Measurements from ENCODE around the gene NKTR. TPM values are rescaled to one million over a fixed set of nuclear protein-coding genes. Genes with fewer than 3 reads are reported as not detected.
"Not testable (repeated sequence)": the region's sequence is repeated elsewhere in the genome, so short reads cannot be mapped to it uniquely, and the experiment has no call there.

Gene NKTR
- total RNA-seq, 4 donors from 2014 or later = 96.3 to 172 (median 133) TPM

DNA sequence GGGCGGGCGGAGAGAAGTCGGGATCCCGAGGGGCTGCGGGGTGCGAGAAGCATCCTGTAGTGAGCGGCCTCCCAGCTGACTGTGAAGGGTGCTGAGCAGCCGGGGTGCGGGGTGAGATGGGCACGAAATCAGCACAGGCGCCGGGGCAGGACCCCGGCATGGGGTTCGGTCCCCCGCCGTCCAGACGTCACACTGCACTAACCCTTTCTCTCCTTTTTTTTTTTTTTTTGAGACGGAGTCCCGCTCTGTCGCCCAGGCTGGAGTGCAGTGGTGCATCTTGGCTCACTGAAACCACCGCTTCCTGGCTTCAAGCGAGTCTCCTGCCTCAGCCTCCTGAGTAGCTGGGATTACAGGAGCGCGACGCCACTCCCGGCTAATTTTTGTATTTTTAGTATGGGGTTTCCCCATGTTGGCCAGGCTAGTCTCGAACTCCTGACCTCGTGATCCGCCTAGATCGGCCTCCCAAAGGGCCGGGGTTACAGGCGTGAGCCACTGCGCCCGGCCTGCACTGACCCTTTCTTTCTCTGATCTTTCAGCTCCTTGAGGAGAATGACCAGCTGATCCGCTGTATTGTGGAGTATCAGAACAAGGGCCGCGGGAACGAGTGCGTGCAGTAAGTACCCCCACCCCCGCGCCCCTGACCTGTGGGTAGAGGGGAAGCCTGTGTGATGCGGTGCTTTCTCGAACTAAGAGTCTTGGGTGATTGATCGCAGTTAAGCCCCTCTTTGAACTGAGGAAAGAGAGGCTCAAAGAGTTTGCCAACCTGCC, 9.3 kb upstream of the NKTR start:
- H3K4me3 ChIP-seq = peak overlapping the region; percentile 45 to 90 (median 72)
- peaks cover 0 to 15% (median 0%) of the 10 kb centered on the region in 4 donors for H3K36me3 ChIP-seq
- intact Hi-C loops (cut with DNase I; ENCODE audit: low total_unique reads) (no loop called here), in situ Hi-C loops (cut with MboI; ENCODE audit: low pct_ligation_motif_present in 1 of 4, low pct_unique_long_range_greater_than_20kb in 1 of 4, low sequenced_read_pairs in 3 of 4) (loop anchor here in 1 of 4 donors (25.0 kb wide), 1 partner anchor 171 kb away; the partner anchor contains the start of gene CCDC13)
- no peaks in the 10 kb centered on the region for H3K9me3 ChIP-seq
- no peak for DNase-seq
- H3K27me3 ChIP-seq = no peaks in the 10 kb centered on the region
- peaks cover 5 to 23% (median 12%) of the 10 kb centered on the region in 4 donors for H3K4me1 ChIP-seq
- peak overlapping the region; percentile 87 to 93 (median 90) for H3K27ac ChIP-seq
- WGBS, 2 donors (ENCODE audit: low coverage in 1 of 2) = 10% methylated on average over 44 of the region's 44 CpGs; no CpG with 5 or more reads in 1 of the 2 donors
- no peak for TF ChIP-seq EP300 (IDR thresholded peaks at IDR 0.05; ENCODE audit: low read depth)
- TF ChIP-seq POLR2A (IDR thresholded peaks at IDR 0.05) = no peak
- no peak for TF ChIP-seq POLR2AphosphoS5 (IDR thresholded peaks at IDR 0.05)
- TF ChIP-seq, protein P1, sequence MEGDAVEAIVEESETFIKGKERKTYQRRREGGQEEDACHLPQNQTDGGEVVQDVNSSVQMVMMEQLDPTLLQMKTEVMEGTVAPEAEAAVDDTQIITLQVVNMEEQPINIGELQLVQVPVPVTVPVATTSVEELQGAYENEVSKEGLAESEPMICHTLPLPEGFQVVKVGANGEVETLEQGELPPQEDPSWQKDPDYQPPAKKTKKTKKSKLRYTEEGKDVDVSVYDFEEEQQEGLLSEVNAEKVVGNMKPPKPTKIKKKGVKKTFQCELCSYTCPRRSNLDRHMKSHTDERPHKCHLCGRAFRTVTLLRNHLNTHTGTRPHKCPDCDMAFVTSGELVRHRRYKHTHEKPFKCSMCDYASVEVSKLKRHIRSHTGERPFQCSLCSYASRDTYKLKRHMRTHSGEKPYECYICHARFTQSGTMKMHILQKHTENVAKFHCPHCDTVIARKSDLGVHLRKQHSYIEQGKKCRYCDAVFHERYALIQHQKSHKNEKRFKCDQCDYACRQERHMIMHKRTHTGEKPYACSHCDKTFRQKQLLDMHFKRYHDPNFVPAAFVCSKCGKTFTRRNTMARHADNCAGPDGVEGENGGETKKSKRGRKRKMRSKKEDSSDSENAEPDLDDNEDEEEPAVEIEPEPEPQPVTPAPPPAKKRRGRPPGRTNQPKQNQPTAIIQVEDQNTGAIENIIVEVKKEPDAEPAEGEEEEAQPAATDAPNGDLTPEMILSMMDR (IDR thresholded peaks at IDR 0.05) = no peak

- peaks cover 5 to 23% (median 12%) of the 10 kb centered on the region in 4 donors for H3K4me1 ChIP-seq
- H3K9me3 ChIP-seq = no peaks in the 10 kb centered on the region
- H3K27ac ChIP-seq = peak overlapping the region; percentile 87 to 93 (median 90)
- DNase-seq = no peak
- H3K4me3 ChIP-seq = peak overlapping the region in 1 of 4 donors; percentile 90
- no peaks in the 10 kb centered on the region for H3K27me3 ChIP-seq
- in situ Hi-C loops (cut with MboI; ENCODE audit: low pct_ligation_motif_present in 1 of 4, low pct_unique_long_range_greater_than_20kb in 1 of 4, low sequenced_read_pairs in 3 of 4) (loop anchor here in 1 of 4 donors (25.0 kb wide), 1 partner anchor 170 kb away; the partner anchor contains the start of gene CCDC13), intact Hi-C loops (cut with DNase I; ENCODE audit: low total_unique reads) (no loop called here)
- WGBS, 2 donors (ENCODE audit: low coverage in 1 of 2) = 63 to 70% methylated on average over 3 to 4 of the region's 4 CpGs
- peaks cover 0 to 15% (median 0%) of the 10 kb centered on the region in 4 donors for H3K36me3 ChIP-seq
- no peak for TF ChIP-seq EP300 (IDR thresholded peaks at IDR 0.05; ENCODE audit: low read depth)
- no peak for TF ChIP-seq POLR2A (IDR thresholded peaks at IDR 0.05)
- TF ChIP-seq, protein P1 (IDR thresholded peaks at IDR 0.05) = no peak
- TF ChIP-seq POLR2AphosphoS5 (IDR thresholded peaks at IDR 0.05) = no peak
These were observed 8.7 kb upstream of the NKTR start for GRCh38 chr3:42591811-42592210.

DNA sequence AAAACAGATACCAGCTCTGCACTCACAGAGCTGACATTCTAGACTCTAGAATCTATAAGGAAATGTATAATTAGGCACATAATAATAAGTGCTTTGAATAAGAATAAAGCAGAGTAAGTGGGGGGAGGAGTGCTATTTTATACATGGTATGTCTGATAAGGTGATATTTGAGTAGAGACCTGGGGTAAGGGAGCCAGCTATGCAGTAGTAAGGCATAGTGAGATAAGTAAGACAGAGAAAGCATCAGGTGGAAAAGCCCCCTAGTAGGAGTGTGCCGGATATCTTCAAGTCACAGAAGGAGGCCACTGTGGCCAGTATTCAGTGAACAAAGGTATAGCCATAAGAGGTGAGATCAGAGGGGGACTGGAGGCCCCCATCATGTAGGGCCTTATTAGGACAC, 6.9 kb upstream of the NKTR start:
- intact Hi-C loops (cut with DNase I; ENCODE audit: low total_unique reads) = no loop called here
- no peak overlapping the region for H3K4me3 ChIP-seq
- WGBS, 2 donors (ENCODE audit: low coverage in 1 of 2) = 96% methylated on average over 1 of the region's 1 CpG; no CpG with 5 or more reads in 1 of the 2 donors
- no peak overlapping the region for H3K27ac ChIP-seq
- in situ Hi-C loops (cut with MboI; ENCODE audit: low pct_ligation_motif_present in 1 of 4, low pct_unique_long_range_greater_than_20kb in 1 of 4, low sequenced_read_pairs in 3 of 4) = loop anchor here in 1 of 4 donors (25.0 kb wide), 1 partner anchor 169 kb away; the partner anchor contains the start of gene CCDC13
- H3K9me3 ChIP-seq = no peaks in the 10 kb centered on the region
- no peak for DNase-seq
- H3K4me1 ChIP-seq = peaks cover 5 to 23% (median 12%) of the 10 kb centered on the region in 4 donors
- no peak for TF ChIP-seq EP300 (IDR thresholded peaks at IDR 0.05; ENCODE audit: low read depth)
- no peak for TF ChIP-seq POLR2AphosphoS5 (IDR thresholded peaks at IDR 0.05)
- TF ChIP-seq, protein P1 (IDR thresholded peaks at IDR 0.05) = no peak
- TF ChIP-seq POLR2A (IDR thresholded peaks at IDR 0.05) = no peak
- peaks cover 0 to 15% (median 0%) of the 10 kb centered on the region in 4 donors for H3K36me3 ChIP-seq
- H3K27me3 ChIP-seq = no peaks in the 10 kb centered on the region

GRCh38 chr3:42595682-42596081, 4.8 kb upstream of the NKTR start:
- Histone ChIP-seq H3K4me3 (no peak overlapping the region), H3K36me3 (peaks cover 0 to 15% (median 0%) of the 10 kb centered on the region in 4 donors), H3K27me3 (no peaks in the 10 kb centered on the region), H3K4me1 (peaks cover 5 to 21% (median 10%) of the 10 kb centered on the region in 4 donors), H3K9me3 (no peaks in the 10 kb centered on the region), H3K27ac (no peak overlapping the region)
- in situ Hi-C loops (cut with MboI; ENCODE audit: low pct_ligation_motif_present in 1 of 4, low pct_unique_long_range_greater_than_20kb in 1 of 4, low sequenced_read_pairs in 3 of 4) (loop anchor here in 1 of 4 donors (25.0 kb wide), 1 partner anchor 167 kb away; the partner anchor contains the start of gene CCDC13), intact Hi-C loops (cut with DNase I; ENCODE audit: low total_unique reads) (no loop called here)
- WGBS, 2 donors (ENCODE audit: low coverage in 1 of 2) = 78 to 94% methylated on average over 2 to 4 of the region's 4 CpGs
- TF ChIP-seq POLR2A (IDR thresholded peaks at IDR 0.05) = no peak
- TF ChIP-seq, protein P1 (IDR thresholded peaks at IDR 0.05) = no peak
- no peak for TF ChIP-seq POLR2AphosphoS5 (IDR thresholded peaks at IDR 0.05)
- no peak for TF ChIP-seq EP300 (IDR thresholded peaks at IDR 0.05; ENCODE audit: low read depth)
- no peak for DNase-seq

DNA sequence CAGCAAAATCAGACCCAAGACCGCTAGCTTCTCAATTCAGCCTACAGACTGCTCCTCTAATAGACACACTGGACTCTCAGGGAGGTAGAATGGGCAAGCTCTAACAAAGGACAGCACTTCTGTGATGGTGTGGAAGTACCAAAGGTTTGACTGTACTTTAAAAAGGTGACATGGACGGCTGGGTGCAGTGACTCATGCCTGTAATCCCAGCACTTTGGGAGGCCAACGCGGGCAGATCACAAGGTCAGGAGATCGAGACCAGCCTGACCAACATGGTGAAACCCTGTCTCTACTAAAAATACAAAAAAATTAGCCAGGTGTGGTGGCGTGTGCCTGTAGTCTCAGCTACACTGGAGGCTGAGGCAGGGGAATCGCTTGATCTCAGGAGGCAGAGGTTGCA, 3.4 kb upstream of the NKTR start:
- WGBS, 2 donors (ENCODE audit: low coverage in 1 of 2) = 96 to 100% methylated on average over 3 to 7 of the region's 7 CpGs
- H3K4me3 ChIP-seq = not testable (repeated sequence)
- H3K36me3 ChIP-seq = peaks cover 0 to 15% (median 0%) of the 10 kb centered on the region in 4 donors

More for the DNA sequence above, 3.4 kb upstream of the NKTR start:
- in situ Hi-C loops (cut with MboI; ENCODE audit: low pct_ligation_motif_present in 1 of 4, low pct_unique_long_range_greater_than_20kb in 1 of 4, low sequenced_read_pairs in 3 of 4) = loop anchor here in 1 of 4 donors (25.0 kb wide), 1 partner anchor 165 kb away; the partner anchor contains the start of gene CCDC13
- peaks cover 8 to 20% (median 10%) of the 10 kb centered on the region in 4 donors for H3K4me1 ChIP-seq
- H3K27me3 ChIP-seq; H3K9me3 ChIP-seq; H3K27ac ChIP-seq; intact Hi-C loops (cut with DNase I; ENCODE audit: low total_unique reads); DNase-seq: not testable (repeated sequence)
